Esophagus (tissue), 2 donors: ENCODE measurements around the gene HECTD1. TPM values are rescaled to one million over a fixed set of nuclear protein-coding genes. Genes with fewer than 3 reads are reported as not detected.
A peak's percentile ranks its signal among the peaks of the same experiment; 100 is the strongest.
"Not testable (repeated sequence)": the region's sequence is repeated elsewhere in the genome, so short reads cannot be mapped to it uniquely, and the experiment has no call there.

ENCODE experiments used
- H3K27ac ChIP-seq, 2 donors: one replicate each; pipeline ENCODE4 v1.5.1; 2013; ENCODE audit warnings: low read depth in 2 of 2, mild to moderate bottlenecking in 2 of 2, inconsistent platforms in 1 of 2, low read length in 1 of 2, moderate library complexity in 1 of 2
- H3K27me3 ChIP-seq, 2 donors: one replicate each; pipeline ENCODE4 v1.6.1; 2013; ENCODE audit warnings: low read length in 2 of 2, control low read depth in 1 of 2, mild to moderate bottlenecking in 1 of 2; ENCODE audit not compliant: insufficient read depth in 2 of 2, control insufficient read depth in 1 of 2
- H3K36me3 ChIP-seq, 2 donors: one replicate each; pipeline ENCODE4 v1.6.1; 2013; ENCODE audit warnings: low read length in 1 of 2; ENCODE audit not compliant: control insufficient read depth in 2 of 2, insufficient read depth in 2 of 2
- H3K4me1 ChIP-seq, 2 donors: one replicate each; pipeline ENCODE4 v1.6.1; 2013; ENCODE audit warnings: low read length in 1 of 2; ENCODE audit not compliant: control insufficient read depth in 2 of 2, insufficient read depth in 2 of 2
- H3K4me3 ChIP-seq, 2 donors: one replicate each; pipeline ENCODE4 v1.5.1; 2013; ENCODE audit warnings: low read length in 2 of 2, mild to moderate bottlenecking in 2 of 2, low read depth in 1 of 2, moderate library complexity in 1 of 2
- H3K9me3 ChIP-seq, 2 donors: one replicate each; pipeline ENCODE4 v1.6.1; 2013; ENCODE audit warnings: mild to moderate bottlenecking in 2 of 2, low read depth in 1 of 2, low read length in 1 of 2, moderate library complexity in 1 of 2; ENCODE audit not compliant: control insufficient read depth in 2 of 2, insufficient read depth in 1 of 2
- WGBS, 2 donors: extraction: QIAGEN DNeasy Blood & Tissue Kit; methylation state at CpG; one replicate each; pipeline ENCODE4 v1.1.7; 2013; 5-methylcytosine and 5-hydroxymethylcytosine counted together
- polyA plus RNA-seq, 2 donors: library from polyadenylated mRNA; stranded (reverse); fragments of 200-250 nt; gene quantifications; one replicate each; pipeline ENCODE4 v1.2.3, GENCODE V29; 2013
- donor health status: healthy with polysubstance abuse.
- donor health status: Bipolar disorder and iron deficiency.

The HECTD1 gene
- polyA plus RNA-seq, 2 donors, result 90.0 to 140 TPM

GRCh38 chr14:31200702-31200990 is 6.9 kb downstream of the HECTD1 start:
- Histone ChIP-seq H3K4me1 (no peaks in the 10 kb centered on the region), H3K9me3 (no peaks in the 10 kb centered on the region), H3K27me3 (no peaks in the 10 kb centered on the region), H3K27ac (peak overlapping the region in 1 of 2 donors; percentile 29), H3K4me3 (no peak overlapping the region), H3K36me3 (no peaks in the 10 kb centered on the region)
- 88 to 100% methylated on average over 1 of the region's 1 CpG for WGBS, 2 donors

GRCh38 chr14:31197671-31198070 is 9.9 kb downstream of the HECTD1 start:
- H3K9me3 ChIP-seq, result no peaks in the 10 kb centered on the region
- H3K27me3 ChIP-seq, result no peaks in the 10 kb centered on the region
- H3K36me3 ChIP-seq, result no peaks in the 10 kb centered on the region
- 86 to 97% methylated on average over 1 of the region's 1 CpG for WGBS, 2 donors
- H3K4me3 ChIP-seq, result no peak overlapping the region
- H3K27ac ChIP-seq, result no peak overlapping the region
- H3K4me1 ChIP-seq, result no peaks in the 10 kb centered on the region

GRCh38 chr14:31196839-31197492 is 10.6 kb downstream of the HECTD1 start:
- no peak overlapping the region for H3K4me3 ChIP-seq
- H3K9me3 ChIP-seq, result no peaks in the 10 kb centered on the region
- 86 to 90% methylated on average over 8 of the region's 8 CpGs for WGBS, 2 donors
- H3K27me3 ChIP-seq, result no peaks in the 10 kb centered on the region
- H3K27ac ChIP-seq, result no peak overlapping the region
- H3K36me3 ChIP-seq, result no peaks in the 10 kb centered on the region
- H3K4me1 ChIP-seq, result no peaks in the 10 kb centered on the region

- Histone ChIP-seq H3K9me3 (no peaks in the 10 kb centered on the region), H3K4me3 (no peak overlapping the region), H3K36me3 (no peaks in the 10 kb centered on the region), H3K27me3 (no peaks in the 10 kb centered on the region), H3K27ac (no peak overlapping the region), H3K4me1 (no peaks in the 10 kb centered on the region)
These were observed 12.9 kb downstream of the HECTD1 start for GRCh38 chr14:31194661-31195060.

GRCh38 chr14:31194095-31194494 is 13.5 kb downstream of the HECTD1 start:
- no peaks in the 10 kb centered on the region for H3K36me3 ChIP-seq
- H3K27me3 ChIP-seq, result no peaks in the 10 kb centered on the region
- H3K27ac ChIP-seq, result no peak overlapping the region
- H3K4me1 ChIP-seq, result no peaks in the 10 kb centered on the region
- H3K4me3 ChIP-seq, result no peak overlapping the region
- 77 to 80% methylated on average over 3 of the region's 3 CpGs for WGBS, 2 donors
- no peaks in the 10 kb centered on the region for H3K9me3 ChIP-seq

- WGBS, 2 donors, result 93 to 94% methylated on average over 8 of the region's 8 CpGs
- H3K36me3 ChIP-seq, result not testable (repeated sequence)
These were observed 15.0 kb downstream of the HECTD1 start for GRCh38 chr14:31192544-31192943.

GRCh38 chr14:31190717-31191263 is 16.8 kb downstream of the HECTD1 start:
- 98% methylated on average over 8 of the region's 8 CpGs for WGBS, 2 donors
- Histone ChIP-seq H3K4me1 (no peaks in the 10 kb centered on the region), H3K36me3 (peaks cover 0 to 3% of the 10 kb centered on the region in 2 donors), H3K9me3 (no peaks in the 10 kb centered on the region), H3K27ac (no peak overlapping the region), H3K27me3 (no peaks in the 10 kb centered on the region), H3K4me3 (no peak overlapping the region)

More at GRCh38 chr14:31192544-31192943, 15.0 kb downstream of the HECTD1 start:
- H3K4me3 ChIP-seq, H3K9me3 ChIP-seq, H3K4me1 ChIP-seq, H3K27ac ChIP-seq, H3K27me3 ChIP-seq: not testable (repeated sequence)

GRCh38 chr14:31190219-31190603 is 17.4 kb downstream of the HECTD1 start:
- Histone ChIP-seq H3K9me3 (no peaks in the 10 kb centered on the region), H3K4me3 (no peak overlapping the region), H3K27me3 (no peaks in the 10 kb centered on the region), H3K27ac (no peak overlapping the region), H3K4me1 (no peaks in the 10 kb centered on the region), H3K36me3 (peaks cover 0 to 3% of the 10 kb centered on the region in 2 donors)
- WGBS, 2 donors, result 78 to 88% methylated on average over 3 of the region's 3 CpGs

GRCh38 chr14:31189346-31190218 is 18.0 kb downstream of the HECTD1 start:
- WGBS, 2 donors, result 89 to 92% methylated on average over 5 of the region's 5 CpGs

More at GRCh38 chr14:31189346-31190218, 18.0 kb downstream of the HECTD1 start:
- Histone ChIP-seq H3K4me1 (no peaks in the 10 kb centered on the region), H3K9me3 (no peaks in the 10 kb centered on the region), H3K4me3 (no peak overlapping the region), H3K27ac (no peak overlapping the region), H3K27me3 (no peaks in the 10 kb centered on the region), H3K36me3 (peaks cover 0 to 3% of the 10 kb centered on the region in 2 donors)
